ENCODE results near the gene STAT1. TPM values are rescaled to one million over a fixed set of nuclear protein-coding genes. Genes with fewer than 3 reads are reported as not detected.
A peak's percentile ranks its signal among the peaks of the same experiment; 100 is the strongest.

The STAT1 gene
- total RNA-seq, 1 donor from 2014 or later = 35.6 TPM

GRCh38 chr2:191053256-191053655, 39.3 kb upstream of the STAT1 start:
- Histone ChIP-seq H3K36me3 (no peaks in the 10 kb centered on the region), H3K4me1 (no peaks in the 10 kb centered on the region), H3K27ac (no peak overlapping the region), H3K4me3 (no peak overlapping the region), H3K9me3 (no peaks in the 10 kb centered on the region), H3K27me3 (no peaks in the 10 kb centered on the region)
- DNase-seq (ENCODE audit: extremely low spot score in 2 of 2) = no peak
- intact Hi-C loops (cut with DNase I) = no loop called here
- TF ChIP-seq POLR2A (IDR thresholded peaks at IDR 0.05) = no peak
- no peak for TF ChIP-seq POLR2AphosphoS5 (IDR thresholded peaks at IDR 0.05; ENCODE audit: insufficient read depth in 1 of 2, low read depth in 1 of 2)
- TF ChIP-seq CTCF (IDR thresholded peaks at IDR 0.05) = no peak

GRCh38 chr2:191051825-191052778, 38.1 kb upstream of the STAT1 start:
- Histone ChIP-seq H3K27me3 (no peaks in the 10 kb centered on the region), H3K36me3 (no peaks in the 10 kb centered on the region), H3K27ac (no peak overlapping the region), H3K9me3 (no peaks in the 10 kb centered on the region), H3K4me1 (no peaks in the 10 kb centered on the region), H3K4me3 (no peak overlapping the region)
- intact Hi-C loops (cut with DNase I) = no loop called here
- TF ChIP-seq CTCF (IDR thresholded peaks at IDR 0.05) = peak; percentile 11 to 58 (median 32)
- TF ChIP-seq POLR2AphosphoS5 (IDR thresholded peaks at IDR 0.05; ENCODE audit: insufficient read depth in 1 of 2, low read depth in 1 of 2) = no peak
- TF ChIP-seq POLR2A (IDR thresholded peaks at IDR 0.05) = no peak
- DNase-seq (ENCODE audit: extremely low spot score in 2 of 2) = no peak

- H3K27me3 ChIP-seq = no peaks in the 10 kb centered on the region
- H3K36me3 ChIP-seq = no peaks in the 10 kb centered on the region
- H3K9me3 ChIP-seq = no peaks in the 10 kb centered on the region
- no peak for DNase-seq (ENCODE audit: extremely low spot score in 2 of 2)
- H3K27ac ChIP-seq = no peak overlapping the region
- H3K4me3 ChIP-seq = no peak overlapping the region
- H3K4me1 ChIP-seq = no peaks in the 10 kb centered on the region
- no peak for TF ChIP-seq CTCF (IDR thresholded peaks at IDR 0.05)
- TF ChIP-seq POLR2AphosphoS5 (IDR thresholded peaks at IDR 0.05; ENCODE audit: insufficient read depth in 1 of 2, low read depth in 1 of 2) = no peak
- no peak for TF ChIP-seq POLR2A (IDR thresholded peaks at IDR 0.05)
- intact Hi-C loops (cut with DNase I) = no loop called here
Observed at GRCh38 chr2:191051177-191051576, 37.2 kb upstream of the STAT1 start.

- H3K36me3 ChIP-seq = no peaks in the 10 kb centered on the region
- no peak for DNase-seq (ENCODE audit: extremely low spot score in 2 of 2)
- intact Hi-C loops (cut with DNase I) = no loop called here
- no peak overlapping the region for H3K27ac ChIP-seq
- TF ChIP-seq POLR2AphosphoS5 (IDR thresholded peaks at IDR 0.05; ENCODE audit: insufficient read depth in 1 of 2, low read depth in 1 of 2) (no peak), CTCF (IDR thresholded peaks at IDR 0.05) (no peak), POLR2A (IDR thresholded peaks at IDR 0.05) (no peak)
- H3K4me3 ChIP-seq = no peak overlapping the region
- H3K27me3 ChIP-seq = no peaks in the 10 kb centered on the region
- H3K4me1 ChIP-seq = no peaks in the 10 kb centered on the region
- H3K9me3 ChIP-seq = no peaks in the 10 kb centered on the region
Observed at GRCh38 chr2:191050640-191050987, 36.6 kb upstream of the STAT1 start.

All from vagina (tissue), 2 donors.